Prostate gland (tissue), 2 donors: ENCODE measurements around the gene PLK5.

Experiments used
- POLR2A ChIP-seq: fragments of 450-650 bp; IDR thresholded peaks from one replicate; pipeline ENCODE4 v1.6.1; 2016; ENCODE audit warnings: antibody characterized with exemption, mild to moderate bottlenecking
- POLR2AphosphoS5 ChIP-seq: sonication (generic); formaldehyde crosslinking; IDR thresholded peaks from one replicate; pipeline ENCODE4 v1.6.1; 2017; ENCODE audit warnings: antibody characterized with exemption
- TF ChIP-seq, protein P1 (sequence below), 4 experiments: fragments of 200-600 bp in 2 of 4; fragments of 450-650 bp in 2 of 4; sonication (generic) in 2 of 4; IDR thresholded peaks; 1 replicate in 3 of 4; 2 replicates in 1 of 4; pipeline ENCODE4 v1.5.1; 2016 to 2019; ENCODE audit warnings: antibody characterized with exemption in 4 of 4, mild to moderate bottlenecking in 2 of 4, moderate library complexity in 2 of 4

DNA sequence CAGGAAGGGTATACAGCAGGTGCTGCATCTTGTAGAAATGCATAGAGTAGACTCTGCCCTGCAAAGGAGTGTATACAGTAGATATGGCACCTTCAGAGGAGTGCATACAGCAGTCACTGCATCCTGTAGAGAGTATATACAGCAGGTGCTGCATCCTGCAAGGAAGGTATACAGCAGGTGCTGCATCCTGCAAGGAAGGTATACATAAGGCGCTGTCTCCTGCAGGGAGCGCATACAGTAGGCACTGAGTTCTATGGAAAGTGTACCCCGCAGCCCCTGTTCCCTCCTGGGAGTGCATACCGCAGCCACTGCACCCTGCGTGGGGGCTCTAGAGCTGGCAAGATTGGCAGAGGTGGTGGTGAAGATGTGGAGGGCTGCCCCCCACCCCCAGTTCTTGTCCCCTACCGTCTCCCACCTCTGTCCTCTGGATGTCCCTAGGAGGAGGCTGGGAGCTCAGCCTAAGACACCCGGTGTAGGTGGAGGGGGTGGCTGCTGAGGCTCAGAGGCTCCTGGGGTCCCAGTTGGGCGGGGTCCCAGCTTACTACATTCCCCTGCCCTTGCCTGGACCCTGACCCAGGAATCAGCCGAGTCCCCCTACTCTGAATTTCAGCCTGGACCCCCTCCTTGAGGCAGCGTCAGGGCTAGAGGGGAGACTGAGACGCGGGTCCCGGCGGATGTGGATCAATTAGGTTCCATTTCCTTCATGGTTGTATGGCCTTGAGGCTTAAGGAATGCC, 8.7 kb upstream of the PLK5 start:
- TF ChIP-seq, protein P1, sequence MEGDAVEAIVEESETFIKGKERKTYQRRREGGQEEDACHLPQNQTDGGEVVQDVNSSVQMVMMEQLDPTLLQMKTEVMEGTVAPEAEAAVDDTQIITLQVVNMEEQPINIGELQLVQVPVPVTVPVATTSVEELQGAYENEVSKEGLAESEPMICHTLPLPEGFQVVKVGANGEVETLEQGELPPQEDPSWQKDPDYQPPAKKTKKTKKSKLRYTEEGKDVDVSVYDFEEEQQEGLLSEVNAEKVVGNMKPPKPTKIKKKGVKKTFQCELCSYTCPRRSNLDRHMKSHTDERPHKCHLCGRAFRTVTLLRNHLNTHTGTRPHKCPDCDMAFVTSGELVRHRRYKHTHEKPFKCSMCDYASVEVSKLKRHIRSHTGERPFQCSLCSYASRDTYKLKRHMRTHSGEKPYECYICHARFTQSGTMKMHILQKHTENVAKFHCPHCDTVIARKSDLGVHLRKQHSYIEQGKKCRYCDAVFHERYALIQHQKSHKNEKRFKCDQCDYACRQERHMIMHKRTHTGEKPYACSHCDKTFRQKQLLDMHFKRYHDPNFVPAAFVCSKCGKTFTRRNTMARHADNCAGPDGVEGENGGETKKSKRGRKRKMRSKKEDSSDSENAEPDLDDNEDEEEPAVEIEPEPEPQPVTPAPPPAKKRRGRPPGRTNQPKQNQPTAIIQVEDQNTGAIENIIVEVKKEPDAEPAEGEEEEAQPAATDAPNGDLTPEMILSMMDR (IDR thresholded peaks at IDR 0.05), result no peak
- TF ChIP-seq POLR2AphosphoS5 (no peak), POLR2A (no peak)
